ENCODE measurements around the gene VSTM1.

VSTM1 gene

GRCh38 chr19:54009440-54009839, 54.3 kb downstream of the VSTM1 start:
- no peak for DNase-seq

GRCh38 chr19:54002495-54003315, 61.0 kb downstream of the VSTM1 start:
- DNase-seq: no peak

GRCh38 chr19:54001496-54001895, 62.2 kb downstream of the VSTM1 start:
- no peak for DNase-seq

GRCh38 chr19:53999694-54000093, 64.0 kb downstream of the VSTM1 start:
- DNase-seq: no peak

GRCh38 chr19:53998223-53998622, 65.5 kb downstream of the VSTM1 start:
- no peak for DNase-seq

GRCh38 chr19:53994811-53995210, 68.9 kb downstream of the VSTM1 start:
- no peak for DNase-seq

- DNase-seq: no peak
These were observed 70.2 kb downstream of the VSTM1 start for GRCh38 chr19:53993448-53993847.

- no peak for DNase-seq
These were observed 70.9 kb downstream of the VSTM1 start for GRCh38 chr19:53992815-53993214.

- no peak for DNase-seq
These were observed 71.5 kb downstream of the VSTM1 start for GRCh38 chr19:53992211-53992610.

GRCh38 chr19:53991224-53992113, 72.2 kb downstream of the VSTM1 start, which contains the start of gene CACNG6:
Gene CACNG6 (plus strand): TSS chr19:53991637. CDS start chr19:53992878, 1,241 bp downstream.
- peak; percentile 58 for DNase-seq

All from NCI-H146 (cell line).